Hepatocyte (in vitro differentiated cells): Measurements from ENCODE around the gene AP2M1.

Experiments used
- CTCF ChIP-seq: fragments of 200-600 bp; sonication (generic); IDR thresholded peaks from 2 replicates; pipeline ENCODE4 v1.5.1; 2016; ENCODE audit warnings: antibody characterized with exemption, mild to moderate bottlenecking; ENCODE audit not compliant: poor library complexity
- EZH2 ChIP-seq: fragments of 200-600 bp; sonication (generic); IDR thresholded peaks from 2 replicates; pipeline ENCODE4 v1.6.1; 2016; ENCODE audit warnings: antibody characterized with exemption, mild to moderate bottlenecking, borderline replicate concordance
- EZH2phosphoT487 ChIP-seq: fragments of 200-600 bp; sonication (generic); IDR thresholded peaks from one replicate; pipeline ENCODE4 v1.6.1; 2018; ENCODE audit warnings: antibody characterized with exemption, mild to moderate bottlenecking, low read depth, moderate library complexity; ENCODE audit not compliant: unreplicated experiment, severe bottlenecking

- TF ChIP-seq CTCF (no peak), EZH2 (no peak), EZH2phosphoT487 (no peak)
These were observed 34.7 kb downstream of the AP2M1 start for GRCh38 chr3:184209146-184209923.
